K562 (cell line): ENCODE data around the gene CCDC7. TPM values are rescaled to one million over a fixed set of nuclear protein-coding genes. Genes with fewer than 3 reads are reported as not detected.

Experiments used
- ATAC-seq: fragments of 200-7000 bp; cut with Tn5 transposase; 3 replicates; pipeline ENCODE4 v1.9.1; 2020; ENCODE audit warnings: moderate library complexity
- BruUV-seq: library from RNA; stranded (reverse); fragments of 400-500 nt; replicated peaks from 2 replicates; lab custom pipeline; 2021; lab: Mats Ljungman, UMichigan
- CTCF ChIA-PET: fragments of 300-600 bp; formaldehyde crosslinking; extraction: SDS; loops from one replicate; lab custom pipeline; 2021; ENCODE audit warnings: low intra/inter-chr PET ratio; lab: Yijun Ruan, JAX
- POLR2A ChIA-PET: fragments of 300-600, 350-650 bp; sonication (Branson Sonifier 250); formaldehyde crosslinking; extraction: SDS; loops from one replicate; lab custom pipeline; 2021; ENCODE audit warnings: antibody characterized with exemption, inconsistent platforms; lab: Yijun Ruan, JAX
- DNase-seq, 4 experiments: peaks; one replicate each; pipeline versions ENCODE4 v3.0.0 to v3.0.0-alpha.2; 2011 to 2018; ENCODE audit warnings: low spot score in 3 of 4, mixed read lengths in 3 of 4; ENCODE audit errors: extremely low read depth in 1 of 4
- FAIRE-seq: peaks from 2 replicates; lab custom pipeline; 2011; peaks lifted over from hg19 to GRCh38; lab: Jason Lieb, UNC
- H2AFZ ChIP-seq: 2 replicates; pipeline ENCODE4 v1.6.0; 2011; ENCODE audit warnings: low read depth, low read length, control low read depth, inconsistent platforms
- H3K27ac ChIP-seq: fragments of 200-600 bp; 3 replicates; pipeline ENCODE4 v1.8.0; 2011; ENCODE audit warnings: low read depth, mild to moderate bottlenecking, control low read depth, inconsistent platforms, low read length, moderate library complexity, mixed read lengths; ENCODE audit errors: extremely low read depth
- H3K27me3 ChIP-seq, 2 experiments: fragments of 300-600 bp in 1 of 2; 2 replicates in 1 of 2; 3 replicates in 1 of 2; pipeline versions ENCODE4 v1.6.0 to v1.8.0; 2011; ENCODE audit warnings: inconsistent platforms in 2 of 2, low read length in 2 of 2, mild to moderate bottlenecking in 1 of 2, mixed read lengths in 1 of 2, moderate library complexity in 1 of 2; ENCODE audit not compliant: control insufficient read depth in 2 of 2, insufficient read depth in 2 of 2
- H3K36me3 ChIP-seq: fragments of 300-600 bp; 3 replicates; pipeline ENCODE4 v1.8.0; 2011; ENCODE audit warnings: mild to moderate bottlenecking, low read length, inconsistent platforms; ENCODE audit not compliant: control insufficient read depth, insufficient read depth
- H3K4me1 ChIP-seq, 2 experiments: fragments of 200-600 bp in 1 of 2; replicated peaks in 1 of 2; 2 replicates in 1 of 2; 3 replicates in 1 of 2; pipeline versions ENCODE4 v1.5.1 to v1.8.0; 2011; ENCODE audit warnings: inconsistent platforms in 2 of 2, low read length in 2 of 2, mild to moderate bottlenecking in 1 of 2, mixed read lengths in 1 of 2, moderate library complexity in 1 of 2; ENCODE audit not compliant: control insufficient read depth in 2 of 2, insufficient read depth in 2 of 2
- H3K4me2 ChIP-seq: 2 replicates; pipeline ENCODE4 v1.6.1; 2011; ENCODE audit warnings: low read length, control low read depth, inconsistent platforms, mixed read lengths; ENCODE audit not compliant: insufficient read depth
- H3K4me3 ChIP-seq: fragments of 200-600 bp; sonication (generic), shearing (Covaris generic); 2 replicates; pipeline ENCODE4 v1.5.1; 2016; ENCODE audit warnings: control low read depth, inconsistent platforms
- H3K79me2 ChIP-seq: fragments of 200-600 bp; 3 replicates; pipeline ENCODE4 v1.8.0; 2011; ENCODE audit warnings: low read length, inconsistent platforms; ENCODE audit not compliant: control insufficient read depth, insufficient read depth
- H3K9ac ChIP-seq, 2 experiments: 2 replicates each; pipeline versions ENCODE4 v1.6.0 to v1.6.1; 2011; ENCODE audit warnings: low read depth in 2 of 2, low read length in 2 of 2, control low read depth in 1 of 2, inconsistent platforms in 1 of 2, mild to moderate bottlenecking in 1 of 2, mixed read lengths in 1 of 2; ENCODE audit not compliant: insufficient read depth in 1 of 2
- H3K9me1 ChIP-seq: one replicate; pipeline ENCODE4 v1.6.0; 2011; ENCODE audit warnings: inconsistent platforms, mild to moderate bottlenecking, low read length, moderate library complexity; ENCODE audit not compliant: control insufficient read depth, insufficient read depth
- H3K9me3 ChIP-seq: replicated peaks from 2 replicates; pipeline ENCODE4 v1.5.1; 2011; ENCODE audit warnings: low read depth, low read length, inconsistent platforms; ENCODE audit not compliant: control insufficient read depth, insufficient read depth
- H4K20me1 ChIP-seq: replicated peaks from 2 replicates; pipeline ENCODE4 v1.6.1; 2011; ENCODE audit warnings: low read length, inconsistent platforms, mixed read lengths; ENCODE audit not compliant: control insufficient read depth, insufficient read depth
- ARNT ChIP-seq, 2 experiments: fragments of 450-650 bp; IDR thresholded peaks; 2 replicates each; pipeline ENCODE4 v1.6.1; 2016; ENCODE audit warnings: mild to moderate bottlenecking in 1 of 2
- BRF1 ChIP-seq: IDR thresholded peaks from 3 replicates; pipeline ENCODE4 v1.6.1; 2011; ENCODE audit warnings: borderline replicate concordance, mild to moderate bottlenecking; ENCODE audit not compliant: insufficient read length; ENCODE audit errors: extremely low read depth
- CTCFL ChIP-seq: IDR thresholded peaks from 2 replicates; pipeline ENCODE4 v1.6.1; 2011; ENCODE audit warnings: borderline replicate concordance, low read depth, mild to moderate bottlenecking, moderate library complexity, low read length; ENCODE audit not compliant: insufficient read depth, poor library complexity, severe bottlenecking
- ELF1 ChIP-seq: fragments of 200-800 bp; sonication (Bioruptor generic); IDR thresholded peaks from 2 replicates; pipeline ENCODE4 v1.6.1; 2016; ENCODE audit warnings: missing genetic modification characterization, missing compliant biosample characterization
- GABPB2 ChIP-seq: fragments of 250-450 bp; sonication (Bioruptor Pico); conservative IDR thresholded peaks from 2 replicates; pipeline ENCODE4 v1.5.1; 2021; ENCODE audit warnings: mild to moderate bottlenecking
- HNRNPL ChIP-seq: fragments of 200-400 bp; formaldehyde crosslinking; IDR thresholded peaks from 2 replicates; pipeline ENCODE4 v1.6.1; 2017; ENCODE audit warnings: low read depth, mild to moderate bottlenecking, low read length
- HOXB6 ChIP-seq: fragments of 250-450 bp; sonication (Bioruptor Pico); IDR thresholded peaks from 2 replicates; pipeline ENCODE4 v1.5.1; 2022; ENCODE audit warnings: mild to moderate bottlenecking, borderline replicate concordance
- MAZ ChIP-seq, 2 experiments: fragments of 450-650 bp in 1 of 2; sonication (generic) in 1 of 2; formaldehyde crosslinking; IDR thresholded peaks in 1 of 2; conservative IDR thresholded peaks in 1 of 2; 2 replicates each; pipeline versions ENCODE4 v1.4.0 to v1.5.0; 2020; ENCODE audit warnings: mild to moderate bottlenecking in 1 of 2, missing genetic modification reagents in 1 of 2
- MEIS2 ChIP-seq: fragments of 450-650 bp; IDR thresholded peaks from 2 replicates; pipeline ENCODE4 v1.6.1; 2014; ENCODE audit warnings: mild to moderate bottlenecking; ENCODE audit not compliant: partially characterized antibody
- NCOA6 ChIP-seq: fragments of 450-650 bp; IDR thresholded peaks from 2 replicates; pipeline ENCODE4 v1.6.1; 2017; ENCODE audit warnings: mild to moderate bottlenecking
- PTRF ChIP-seq: fragments of 450-650 bp; IDR thresholded peaks from 2 replicates; pipeline ENCODE4 v1.6.1; 2016; ENCODE audit warnings: mild to moderate bottlenecking, missing genetic modification characterization, missing compliant biosample characterization
- SFPQ ChIP-seq: fragments of 200-400 bp; formaldehyde crosslinking; IDR thresholded peaks from 2 replicates; pipeline ENCODE4 v1.6.1; 2017; ENCODE audit warnings: mild to moderate bottlenecking, low read depth, low read length, moderate library complexity
- THRAP3 ChIP-seq: fragments of 450-650 bp; IDR thresholded peaks from 2 replicates; pipeline ENCODE4 v1.6.1; 2016; ENCODE audit warnings: mild to moderate bottlenecking, inconsistent platforms, borderline replicate concordance
- ZNF644 ChIP-seq: fragments of 200-800 bp; sonication (Bioruptor generic); IDR thresholded peaks from 2 replicates; pipeline ENCODE4 v1.6.1; 2016; ENCODE audit warnings: low read depth, missing genetic modification characterization, missing compliant biosample characterization
- WGBS: fragments of 100-300 bp; shearing (Covaris generic); methylation state at CpG from one replicate; pipeline ENCODE4 v1.1.6; 2016; ENCODE audit warnings: low coverage, mixed read lengths; ENCODE audit not compliant: insufficient coverage; ENCODE audit errors: missing lambda C conversion rate; 5-methylcytosine and 5-hydroxymethylcytosine counted together
- in situ Hi-C: fragments of 300-500 bp; cut with MboI; formaldehyde crosslinking; loops from 4 replicates; pipeline ENCODE4 v1.15.0; 2018; ENCODE audit warnings: inconsistent platforms, mixed read lengths
- intact Hi-C: fragments of 100-400 bp; cut with micrococcal nuclease; formaldehyde crosslinking; loops from 2 replicates; pipeline ENCODE4 v1.14.2; 2022
- polyA plus RNA-seq, 8 experiments: library from polyadenylated mRNA; depleted of rRNA in 4 of 8; stranded (reverse) in 5 of 8; unstranded in 3 of 8; fragments of >200 nt; fragmentation: Nextera tagmentation in 2 of 8; fragmentation: Illumina TruSeq in 1 of 8; extraction: Ambion mirVana in 2 of 8; extraction: Trizol in 1 of 8; gene quantifications; 2 replicates each; pipeline versions ENCODE4 v1.2.1 to v1.2.3, GENCODE V29; 2011 to 2014; ENCODE audit warnings: inconsistent platforms in 1 of 8, missing spikeins in 1 of 8
- total RNA-seq, 7 experiments: library from RNA; depleted of rRNA in 6 of 7; stranded (reverse); fragments of >200 nt in 6 of 7; fragmentation: Illumina TruSeq in 2 of 7; extraction: Trizol in 2 of 7; gene quantifications; 2 replicates each; pipeline versions ENCODE4 v1.2.1 to v1.2.3, GENCODE V29; 2011 to 2021; ENCODE audit warnings: low replicate concordance in 1 of 7
- TF ChIP-seq, protein P1 (sequence below): IDR thresholded peaks from 2 replicates; pipeline ENCODE4 v1.6.1; 2014; ENCODE audit warnings: antibody characterized with exemption
- TF ChIP-seq, protein P2 (sequence below), 2 experiments: fragments of 450-650 bp in 1 of 2; sonication (generic) in 1 of 2; formaldehyde crosslinking in 1 of 2; IDR thresholded peaks in 1 of 2; conservative IDR thresholded peaks in 1 of 2; 2 replicates each; pipeline versions ENCODE4 v1.6.1 to v1.8.1; 2016 to 2023; ENCODE audit warnings: mild to moderate bottlenecking in 2 of 2, moderate library complexity in 2 of 2, inconsistent platforms in 1 of 2, missing genetic modification reagents in 1 of 2

The CCDC7 gene
- total and polyA plus RNA-seq, 9 of the 15 experiments (the other 6 are each of a cell fraction or from before 2014, with no cell fraction given), result 1.5 to 6.6 (median 2.7) TPM

- POLR2A ChIA-PET, result interaction anchor here (0.6 to 1.8 kb wide), 5 partner anchors 9 to 37 kb away, joined by 3 to 5 read pairs (median 4); no protein-coding TSS in a partner anchor
- FAIRE-seq, result no peak
- TF ChIP-seq NCOA6 (no peak), CTCFL (no peak), HNRNPL (no peak), MEIS2 (no peak), BRF1 (no peak), HOXB6 (CRISPR knock-in tag) (no peak), ARNT (IDR thresholded peaks at IDR 0.05) (no peak), ELF1 (tag) (no peak), SFPQ (no peak), ZNF644 (tag) (no peak), MAZ (CRISPR knock-in tag; conservative IDR thresholded peaks at IDR 0.05 in 1 of 2, IDR thresholded peaks at IDR 0.05 in 1 of 2) (no peak), THRAP3 (no peak), PTRF (no peak), GABPB2 (CRISPR knock-in tag) (no peak)
- TF ChIP-seq, protein P1, sequence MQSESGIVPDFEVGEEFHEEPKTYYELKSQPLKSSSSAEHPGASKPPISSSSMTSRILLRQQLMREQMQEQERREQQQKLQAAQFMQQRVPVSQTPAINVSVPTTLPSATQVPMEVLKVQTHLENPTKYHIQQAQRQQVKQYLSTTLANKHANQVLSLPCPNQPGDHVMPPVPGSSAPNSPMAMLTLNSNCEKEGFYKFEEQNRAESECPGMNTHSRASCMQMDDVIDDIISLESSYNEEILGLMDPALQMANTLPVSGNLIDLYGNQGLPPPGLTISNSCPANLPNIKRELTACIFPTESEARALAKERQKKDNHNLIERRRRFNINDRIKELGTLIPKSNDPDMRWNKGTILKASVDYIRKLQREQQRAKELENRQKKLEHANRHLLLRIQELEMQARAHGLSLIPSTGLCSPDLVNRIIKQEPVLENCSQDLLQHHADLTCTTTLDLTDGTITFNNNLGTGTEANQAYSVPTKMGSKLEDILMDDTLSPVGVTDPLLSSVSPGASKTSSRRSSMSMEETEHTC, result no peak
- TF ChIP-seq, protein P2, sequence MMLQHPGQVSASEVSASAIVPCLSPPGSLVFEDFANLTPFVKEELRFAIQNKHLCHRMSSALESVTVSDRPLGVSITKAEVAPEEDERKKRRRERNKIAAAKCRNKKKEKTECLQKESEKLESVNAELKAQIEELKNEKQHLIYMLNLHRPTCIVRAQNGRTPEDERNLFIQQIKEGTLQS (IDR thresholded peaks at IDR 0.05), result no peak
- TF ChIP-seq, protein P2 (CRISPR knock-in tag; conservative IDR thresholded peaks at IDR 0.05), result no peak
Observed at GRCh38 chr10:32891261-32891660, 445.3 kb downstream of the CCDC7 start.

More at GRCh38 chr10:32891261-32891660, 445.3 kb downstream of the CCDC7 start:
- CTCF ChIA-PET, result no interaction called here
- Histone ChIP-seq H3K4me3 (no peak overlapping the region), H3K36me3 (peaks cover 5% of the 10 kb centered on the region; the same call in 1 of the 3 replicates), H3K27me3 (no peaks in the 10 kb centered on the region; a peak in 2 of 5 replicates), H3K9me1 (no peaks in the 10 kb centered on the region), H3K4me2 (no peak overlapping the region), H3K79me2 (no peaks in the 10 kb centered on the region), H2AFZ (no peak overlapping the region), H3K9me3 (no peaks in the 10 kb centered on the region), H3K9ac (no peak overlapping the region), H4K20me1 (no peaks in the 10 kb centered on the region), H3K4me1 (no peaks in the 10 kb centered on the region; a peak in 2 of 5 replicates), H3K27ac (no peak overlapping the region)
- intact Hi-C loops (no loop called here), in situ Hi-C loops (no loop called here)
- no TSS peak for BruUV-seq
- no peak for DNase-seq
- WGBS, result 29% methylated on average over 8 of the region's 8 CpGs
- no peak for ATAC-seq
